GM12878 (cell line): ENCODE measurements around the gene RUBCNL. TPM values are rescaled to one million over a fixed set of nuclear protein-coding genes. Genes with fewer than 3 reads are reported as not detected.

ENCODE experiments used
- ATAC-seq: fragments of 200-7000 bp; cut with Tn5 transposase; 3 replicates; pipeline ENCODE4 v1.9.1; 2020; ENCODE audit warnings: mild to moderate bottlenecking, moderate library complexity
- BruUV-seq: library from RNA; stranded (reverse); fragments of 400-500 nt; replicated peaks from 2 replicates; lab custom pipeline; 2021; lab: Mats Ljungman, UMichigan
- CTCF ChIA-PET: fragments of 300-600 bp; sonication (Branson Sonifier 250); formaldehyde crosslinking; extraction: SDS; loops from one replicate; lab custom pipeline; 2021; ENCODE audit warnings: inconsistent platforms; lab: Yijun Ruan, JAX
- POLR2A ChIA-PET: fragments of 350-600 bp; formaldehyde crosslinking; extraction: SDS; loops from one replicate; lab custom pipeline; 2021; ENCODE audit warnings: inconsistent platforms; lab: Charles Lee
- RAD21 ChIA-PET: fragments of 300-600 bp; sonication (Branson Sonifier 250); formaldehyde crosslinking; loops from one replicate; lab custom pipeline; 2023; ENCODE audit warnings: antibody characterized with exemption; ENCODE audit not compliant: unreplicated experiment; lab: Charles Lee
- SMC1A ChIA-PET: fragments of 300-600 bp; sonication (Branson Sonifier 250); formaldehyde crosslinking; loops from one replicate; lab custom pipeline; 2023; ENCODE audit not compliant: unreplicated experiment, uncharacterized antibody; lab: Charles Lee
- DNase-seq: peaks from one replicate; pipeline ENCODE4 v3.0.0-alpha.2; 2011; ENCODE audit warnings: low read depth, low spot score
- FAIRE-seq: peaks from 3 replicates; lab custom pipeline; 2011; peaks lifted over from hg19 to GRCh38; lab: Jason Lieb, UNC
- H2AFZ ChIP-seq: 2 replicates; pipeline ENCODE4 v1.6.0; 2011; ENCODE audit warnings: low read depth, low read length, control low read depth; ENCODE audit not compliant: control insufficient read depth
- H3K27ac ChIP-seq: 2 replicates; pipeline ENCODE4 v1.5.1; 2011; ENCODE audit warnings: control low read depth; ENCODE audit not compliant: control insufficient read depth, insufficient read depth
- H3K27me3 ChIP-seq, 2 experiments: replicated peaks in 1 of 2; 2 replicates each; pipeline versions ENCODE4 v1.6.0 to v1.6.1; 2011; ENCODE audit warnings: low read length in 1 of 2; ENCODE audit not compliant: control insufficient read depth in 2 of 2, insufficient read depth in 2 of 2
- H3K36me3 ChIP-seq, 2 experiments: 2 replicates each; pipeline ENCODE4 v1.5.1; 2011; ENCODE audit warnings: low read length in 1 of 2; ENCODE audit not compliant: control insufficient read depth in 2 of 2, insufficient read depth in 2 of 2
- H3K4me1 ChIP-seq: 2 replicates; pipeline ENCODE4 v1.6.1; 2011; ENCODE audit warnings: mild to moderate bottlenecking, low read length, moderate library complexity, mixed read lengths; ENCODE audit not compliant: control insufficient read depth, insufficient read depth
- H3K4me2 ChIP-seq: 2 replicates; pipeline ENCODE4 v1.6.0; 2011; ENCODE audit warnings: control low read depth; ENCODE audit not compliant: control insufficient read depth, insufficient read depth
- H3K4me3 ChIP-seq: fragments of 200-600 bp; sonication (generic); 2 replicates; pipeline ENCODE4 v1.5.1; 2016
- H3K79me2 ChIP-seq: 2 replicates; pipeline ENCODE4 v1.6.0; 2011; ENCODE audit warnings: low read length; ENCODE audit not compliant: control insufficient read depth, insufficient read depth
- H3K9ac ChIP-seq: 2 replicates; pipeline ENCODE4 v1.8.0; 2011; ENCODE audit warnings: low read length, control low read depth, mixed read lengths; ENCODE audit not compliant: control insufficient read depth, insufficient read depth
- H3K9me3 ChIP-seq: replicated peaks from 3 replicates; pipeline ENCODE4 v1.5.1; 2011; ENCODE audit warnings: mild to moderate bottlenecking, low read length; ENCODE audit not compliant: control insufficient read depth, insufficient read depth
- H4K20me1 ChIP-seq: 2 replicates; pipeline ENCODE4 v1.6.0; 2011; ENCODE audit not compliant: control insufficient read depth, insufficient read depth
- HDAC2 ChIP-seq: fragments of 200-600 bp; sonication (generic); IDR thresholded peaks from 2 replicates; pipeline ENCODE4 v1.6.1; 2017
- MYC ChIP-seq: IDR thresholded peaks from 2 replicates; pipeline ENCODE4 v1.6.1; 2011; ENCODE audit warnings: mild to moderate bottlenecking, low read length, moderate library complexity, inconsistent platforms; ENCODE audit not compliant: insufficient read depth, insufficient replicate concordance, insufficient read length, severe bottlenecking
- POLR2AphosphoS5 ChIP-seq: IDR thresholded peaks from 2 replicates; pipeline ENCODE4 v1.6.1; 2011; ENCODE audit warnings: mild to moderate bottlenecking, low read length, inconsistent platforms
- WGBS: methylation state at CpG from one replicate; pipeline ENCODE4 v1.1.6; 2016; ENCODE audit warnings: low lambda C conversion rate; ENCODE audit not compliant: insufficient replicate concordance, insufficient coverage; ENCODE audit errors: missing lambda C conversion rate; 5-methylcytosine and 5-hydroxymethylcytosine counted together
- in situ Hi-C: fragments of 300-500 bp; cut with MboI; formaldehyde crosslinking; loops from 9 replicates; pipeline ENCODE4 v1.14.3; 2018; ENCODE audit warnings: mixed read lengths
- intact Hi-C: fragments of 100-400 bp; cut with micrococcal nuclease; formaldehyde crosslinking; loops from one replicate; pipeline ENCODE4 v1.14.2; 2022; ENCODE audit not compliant: unreplicated experiment
- polyA plus RNA-seq, 11 experiments: library from polyadenylated mRNA; depleted of rRNA in 4 of 11; unstranded in 6 of 11; stranded (reverse) in 5 of 11; fragments of >200 nt; fragmentation: Nextera tagmentation in 4 of 11; fragmentation: Illumina TruSeq in 1 of 11; extraction: Ambion mirVana in 4 of 11; extraction: Trizol in 1 of 11; gene quantifications; 1 replicate in 1 of 11; 2 replicates in 10 of 11; pipeline versions ENCODE4 v1.2.1 to v1.2.3, GENCODE V29; 2011 to 2016; ENCODE audit warnings: inconsistent platforms in 2 of 11, missing spikeins in 2 of 11, low read depth in 1 of 11
- total RNA-seq, 4 experiments: library from RNA; depleted of rRNA in 3 of 4; stranded (reverse); fragments of >200 nt in 3 of 4; fragmentation: Illumina TruSeq in 1 of 4; extraction: Trizol in 1 of 4; gene quantifications; 2 replicates each; pipeline versions ENCODE4 v1.2.1 to v1.2.3, GENCODE V29; 2013 to 2021
- TF ChIP-seq, protein P1 (sequence below): fragments of 450-650 bp; IDR thresholded peaks from 2 replicates; pipeline ENCODE4 v1.6.1; 2017; ENCODE audit warnings: mild to moderate bottlenecking, moderate library complexity
- TF ChIP-seq, protein P2 (sequence below): fragments of 150-350 bp; IDR thresholded peaks from 2 replicates; pipeline ENCODE4 v1.6.1; 2014; ENCODE audit warnings: mild to moderate bottlenecking, low read depth, low read length
- TF ChIP-seq, protein P3 (sequence below): IDR thresholded peaks from 2 replicates; pipeline ENCODE4 v1.6.1; 2011; ENCODE audit warnings: mild to moderate bottlenecking, low read depth, low read length, moderate library complexity; ENCODE audit not compliant: insufficient replicate concordance
- TF ChIP-seq, protein P4 (sequence below): fragments of 450-650 bp; IDR thresholded peaks from 2 replicates; pipeline ENCODE4 v1.6.1; 2014; ENCODE audit warnings: mild to moderate bottlenecking
- TF ChIP-seq, protein P5 (sequence below): fragments of 450-650 bp; IDR thresholded peaks from 2 replicates; pipeline ENCODE4 v1.6.1; 2018; ENCODE audit warnings: mild to moderate bottlenecking, low read depth, moderate library complexity; ENCODE audit not compliant: partially characterized antibody

The RUBCNL gene
- total and polyA plus RNA-seq, 10 of the 15 experiments (the other 5 are each of a cell fraction or from before 2014, with no cell fraction given): 0.71 to 51.9 (median 38.2) TPM

DNA sequence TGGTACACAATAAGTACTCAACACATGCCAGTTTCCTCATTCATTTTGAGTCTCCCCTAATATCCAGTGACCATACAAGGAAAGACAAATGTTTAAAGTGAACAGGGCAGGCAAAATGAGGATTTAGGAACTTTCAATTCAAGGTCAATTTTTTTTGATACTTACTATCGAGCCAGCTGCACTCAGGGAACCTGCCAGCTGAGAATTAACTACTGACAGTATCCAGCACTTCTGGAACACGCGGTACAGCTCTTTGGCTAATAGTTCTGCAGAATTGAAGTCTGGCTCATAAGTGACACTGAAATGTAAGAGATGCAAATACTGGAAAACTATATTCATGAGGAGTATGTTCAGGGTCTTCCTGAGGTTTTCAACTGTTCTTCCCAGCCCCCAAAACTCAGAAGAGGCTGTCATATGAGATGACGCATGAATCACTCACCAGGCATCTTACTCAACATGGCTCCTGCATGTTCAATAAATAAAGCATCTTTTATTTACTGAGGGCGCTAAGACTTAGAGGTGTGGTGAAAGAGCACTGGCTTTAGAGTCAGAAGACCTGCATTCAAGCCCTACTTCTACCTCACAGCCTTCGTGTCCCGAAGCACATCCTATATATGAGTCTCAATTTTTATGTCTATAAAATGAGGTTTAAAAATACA lies 25.6 kb downstream of the RUBCNL start (continued):
- TF ChIP-seq, protein P1, sequence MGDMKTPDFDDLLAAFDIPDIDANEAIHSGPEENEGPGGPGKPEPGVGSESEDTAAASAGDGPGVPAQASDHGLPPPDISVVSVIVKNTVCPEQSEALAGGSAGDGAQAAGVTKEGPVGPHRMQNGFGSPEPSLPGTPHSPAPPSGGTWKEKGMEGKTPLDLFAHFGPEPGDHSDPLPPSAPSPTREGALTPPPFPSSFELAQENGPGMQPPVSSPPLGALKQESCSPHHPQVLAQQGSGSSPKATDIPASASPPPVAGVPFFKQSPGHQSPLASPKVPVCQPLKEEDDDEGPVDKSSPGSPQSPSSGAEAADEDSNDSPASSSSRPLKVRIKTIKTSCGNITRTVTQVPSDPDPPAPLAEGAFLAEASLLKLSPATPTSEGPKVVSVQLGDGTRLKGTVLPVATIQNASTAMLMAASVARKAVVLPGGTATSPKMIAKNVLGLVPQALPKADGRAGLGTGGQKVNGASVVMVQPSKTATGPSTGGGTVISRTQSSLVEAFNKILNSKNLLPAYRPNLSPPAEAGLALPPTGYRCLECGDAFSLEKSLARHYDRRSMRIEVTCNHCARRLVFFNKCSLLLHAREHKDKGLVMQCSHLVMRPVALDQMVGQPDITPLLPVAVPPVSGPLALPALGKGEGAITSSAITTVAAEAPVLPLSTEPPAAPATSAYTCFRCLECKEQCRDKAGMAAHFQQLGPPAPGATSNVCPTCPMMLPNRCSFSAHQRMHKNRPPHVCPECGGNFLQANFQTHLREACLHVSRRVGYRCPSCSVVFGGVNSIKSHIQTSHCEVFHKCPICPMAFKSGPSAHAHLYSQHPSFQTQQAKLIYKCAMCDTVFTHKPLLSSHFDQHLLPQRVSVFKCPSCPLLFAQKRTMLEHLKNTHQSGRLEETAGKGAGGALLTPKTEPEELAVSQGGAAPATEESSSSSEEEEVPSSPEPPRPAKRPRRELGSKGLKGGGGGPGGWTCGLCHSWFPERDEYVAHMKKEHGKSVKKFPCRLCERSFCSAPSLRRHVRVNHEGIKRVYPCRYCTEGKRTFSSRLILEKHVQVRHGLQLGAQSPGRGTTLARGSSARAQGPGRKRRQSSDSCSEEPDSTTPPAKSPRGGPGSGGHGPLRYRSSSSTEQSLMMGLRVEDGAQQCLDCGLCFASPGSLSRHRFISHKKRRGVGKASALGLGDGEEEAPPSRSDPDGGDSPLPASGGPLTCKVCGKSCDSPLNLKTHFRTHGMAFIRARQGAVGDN: no peak
- no peak for TF ChIP-seq POLR2AphosphoS5
- TF ChIP-seq, protein P2, sequence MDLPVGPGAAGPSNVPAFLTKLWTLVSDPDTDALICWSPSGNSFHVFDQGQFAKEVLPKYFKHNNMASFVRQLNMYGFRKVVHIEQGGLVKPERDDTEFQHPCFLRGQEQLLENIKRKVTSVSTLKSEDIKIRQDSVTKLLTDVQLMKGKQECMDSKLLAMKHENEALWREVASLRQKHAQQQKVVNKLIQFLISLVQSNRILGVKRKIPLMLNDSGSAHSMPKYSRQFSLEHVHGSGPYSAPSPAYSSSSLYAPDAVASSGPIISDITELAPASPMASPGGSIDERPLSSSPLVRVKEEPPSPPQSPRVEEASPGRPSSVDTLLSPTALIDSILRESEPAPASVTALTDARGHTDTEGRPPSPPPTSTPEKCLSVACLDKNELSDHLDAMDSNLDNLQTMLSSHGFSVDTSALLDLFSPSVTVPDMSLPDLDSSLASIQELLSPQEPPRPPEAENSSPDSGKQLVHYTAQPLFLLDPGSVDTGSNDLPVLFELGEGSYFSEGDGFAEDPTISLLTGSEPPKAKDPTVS: no peak

DNA sequence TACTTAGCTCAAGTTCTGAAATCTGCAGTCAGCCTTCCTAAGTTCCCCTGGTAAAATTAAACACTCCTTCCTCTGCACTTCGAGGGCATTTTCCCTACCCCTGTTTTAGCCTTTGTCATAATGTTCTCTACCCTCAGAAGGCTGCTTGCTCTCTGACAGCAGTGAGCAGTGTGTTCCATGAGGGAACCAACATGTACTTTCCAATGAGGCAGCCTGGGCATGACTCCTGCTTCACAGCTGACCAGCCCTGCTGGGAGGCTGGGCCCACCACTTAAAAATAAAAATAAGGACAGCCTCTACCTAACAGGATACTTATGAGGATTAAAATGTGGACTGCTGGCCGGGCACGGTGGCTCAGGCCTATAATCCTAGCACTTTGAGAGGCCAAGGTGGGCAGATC lies 26.4 kb downstream of the RUBCNL start:
- H3K36me3 ChIP-seq: peaks cover 2 to 31% of the 10 kb centered on the region in 2 experiments
- no peak overlapping the region for H3K27ac ChIP-seq
- POLR2A ChIA-PET: no interaction called here
- in situ Hi-C loops (no loop called here), intact Hi-C loops (no loop called here)
- SMC1A ChIA-PET: no interaction called here
- H3K9ac ChIP-seq: no peak overlapping the region
- no TSS peak for BruUV-seq
- 62% methylated on average over 3 of the region's 3 CpGs for WGBS
- DNase-seq (no peak), FAIRE-seq (no peak), ATAC-seq (no peak)
- CTCF ChIA-PET: interaction anchor here (1.1 kb wide), 1 partner anchor 25 kb away, joined by 3 read pairs; no protein-coding TSS in a partner anchor
- no peak overlapping the region for H2AFZ ChIP-seq
- no peaks in the 10 kb centered on the region for H3K79me2 ChIP-seq
- H3K9me3 ChIP-seq: no peaks in the 10 kb centered on the region
- RAD21 ChIA-PET: no interaction called here
- H3K4me1 ChIP-seq: no peaks in the 10 kb centered on the region
- H3K4me2 ChIP-seq: no peak overlapping the region
- H3K27me3 ChIP-seq: no peaks in the 10 kb centered on the region
- no peak overlapping the region for H3K4me3 ChIP-seq
- H4K20me1 ChIP-seq: no peaks in the 10 kb centered on the region
- TF ChIP-seq, protein P3, sequence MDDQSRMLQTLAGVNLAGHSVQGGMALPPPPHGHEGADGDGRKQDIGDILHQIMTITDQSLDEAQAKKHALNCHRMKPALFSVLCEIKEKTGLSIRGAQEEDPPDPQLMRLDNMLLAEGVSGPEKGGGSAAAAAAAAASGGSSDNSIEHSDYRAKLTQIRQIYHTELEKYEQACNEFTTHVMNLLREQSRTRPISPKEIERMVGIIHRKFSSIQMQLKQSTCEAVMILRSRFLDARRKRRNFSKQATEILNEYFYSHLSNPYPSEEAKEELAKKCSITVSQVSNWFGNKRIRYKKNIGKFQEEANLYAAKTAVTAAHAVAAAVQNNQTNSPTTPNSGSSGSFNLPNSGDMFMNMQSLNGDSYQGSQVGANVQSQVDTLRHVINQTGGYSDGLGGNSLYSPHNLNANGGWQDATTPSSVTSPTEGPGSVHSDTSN: no peak
- TF ChIP-seq, protein P4, sequence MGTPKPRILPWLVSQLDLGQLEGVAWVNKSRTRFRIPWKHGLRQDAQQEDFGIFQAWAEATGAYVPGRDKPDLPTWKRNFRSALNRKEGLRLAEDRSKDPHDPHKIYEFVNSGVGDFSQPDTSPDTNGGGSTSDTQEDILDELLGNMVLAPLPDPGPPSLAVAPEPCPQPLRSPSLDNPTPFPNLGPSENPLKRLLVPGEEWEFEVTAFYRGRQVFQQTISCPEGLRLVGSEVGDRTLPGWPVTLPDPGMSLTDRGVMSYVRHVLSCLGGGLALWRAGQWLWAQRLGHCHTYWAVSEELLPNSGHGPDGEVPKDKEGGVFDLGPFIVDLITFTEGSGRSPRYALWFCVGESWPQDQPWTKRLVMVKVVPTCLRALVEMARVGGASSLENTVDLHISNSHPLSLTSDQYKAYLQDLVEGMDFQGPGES: no peak
- TF ChIP-seq, protein P5, sequence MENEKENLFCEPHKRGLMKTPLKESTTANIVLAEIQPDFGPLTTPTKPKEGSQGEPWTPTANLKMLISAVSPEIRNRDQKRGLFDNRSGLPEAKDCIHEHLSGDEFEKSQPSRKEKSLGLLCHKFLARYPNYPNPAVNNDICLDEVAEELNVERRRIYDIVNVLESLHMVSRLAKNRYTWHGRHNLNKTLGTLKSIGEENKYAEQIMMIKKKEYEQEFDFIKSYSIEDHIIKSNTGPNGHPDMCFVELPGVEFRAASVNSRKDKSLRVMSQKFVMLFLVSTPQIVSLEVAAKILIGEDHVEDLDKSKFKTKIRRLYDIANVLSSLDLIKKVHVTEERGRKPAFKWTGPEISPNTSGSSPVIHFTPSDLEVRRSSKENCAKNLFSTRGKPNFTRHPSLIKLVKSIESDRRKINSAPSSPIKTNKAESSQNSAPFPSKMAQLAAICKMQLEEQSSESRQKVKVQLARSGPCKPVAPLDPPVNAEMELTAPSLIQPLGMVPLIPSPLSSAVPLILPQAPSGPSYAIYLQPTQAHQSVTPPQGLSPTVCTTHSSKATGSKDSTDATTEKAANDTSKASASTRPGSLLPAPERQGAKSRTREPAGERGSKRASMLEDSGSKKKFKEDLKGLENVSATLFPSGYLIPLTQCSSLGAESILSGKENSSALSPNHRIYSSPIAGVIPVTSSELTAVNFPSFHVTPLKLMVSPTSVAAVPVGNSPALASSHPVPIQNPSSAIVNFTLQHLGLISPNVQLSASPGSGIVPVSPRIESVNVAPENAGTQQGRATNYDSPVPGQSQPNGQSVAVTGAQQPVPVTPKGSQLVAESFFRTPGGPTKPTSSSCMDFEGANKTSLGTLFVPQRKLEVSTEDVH: no peak
- no peak for TF ChIP-seq HDAC2
- no peak for TF ChIP-seq MYC
